SK-N-SH (cell line): ENCODE results near the gene TENT4A. TPM values are rescaled to one million over a fixed set of nuclear protein-coding genes. Genes with fewer than 3 reads are reported as not detected.
A peak's percentile ranks its signal among the peaks of the same experiment; 100 is the strongest.

Source experiments
- CTCF ChIA-PET: fragments of 300-600, 350-600 bp; formaldehyde crosslinking; extraction: SDS; loops from one replicate; lab custom pipeline; 2021; lab: Yijun Ruan, JAX
- POLR2A ChIA-PET: fragments of 350-600 bp; sonication (Branson Sonifier 250); formaldehyde crosslinking; extraction: SDS; loops from one replicate; lab custom pipeline; 2020; ENCODE audit warnings: antibody characterized with exemption, inconsistent platforms; lab: Yijun Ruan, JAX
- DNase-seq: peaks from one replicate; pipeline ENCODE4 v3.0.0; 2012
- H2AFZ ChIP-seq: fragments of 200-600 bp; sonication (generic); 2 replicates; pipeline ENCODE4 v1.8.1; 2016; ENCODE audit warnings: antibody characterized with exemption, mild to moderate bottlenecking, low read depth
- H3F3A ChIP-seq: fragments of 200-600 bp; sonication (generic); replicated peaks from 2 replicates; pipeline ENCODE3; 2016; ENCODE audit warnings: antibody characterized with exemption, mild to moderate bottlenecking; ENCODE audit not compliant: insufficient read depth
- H3K27ac ChIP-seq, 2 experiments: fragments of 200-500 bp in 1 of 2; fragments of 200-600 bp in 1 of 2; sonication (Bioruptor generic) in 1 of 2; sonication (generic), shearing (Covaris generic) in 1 of 2; 2 replicates each; pipeline versions ENCODE4 v1.5.1 to v1.6.1; 2014 to 2016; ENCODE audit warnings: low read depth in 2 of 2, inconsistent platforms in 1 of 2, low read length in 1 of 2, mild to moderate bottlenecking in 1 of 2, mixed read lengths in 1 of 2
- H3K27me3 ChIP-seq: fragments of 200-600 bp; sonication (generic), shearing (Covaris generic); 2 replicates; pipeline ENCODE4 v1.6.1; 2016; ENCODE audit warnings: mixed run types; ENCODE audit not compliant: insufficient read depth
- H3K36me3 ChIP-seq, 2 experiments: fragments of 200-500 bp in 1 of 2; fragments of 200-600 bp in 1 of 2; sonication (Bioruptor generic) in 1 of 2; sonication (generic) in 1 of 2; replicated peaks in 1 of 2; 2 replicates each; pipeline versions ENCODE3 to v1.5.1; 2014 to 2016; ENCODE audit warnings: low read length in 1 of 2, mild to moderate bottlenecking in 1 of 2; ENCODE audit not compliant: insufficient read depth in 2 of 2, control insufficient read depth in 1 of 2
- H3K4me1 ChIP-seq, 2 experiments: fragments of 200-500 bp in 1 of 2; fragments of 200-600 bp in 1 of 2; sonication (Bioruptor generic) in 1 of 2; sonication (generic), shearing (Covaris generic) in 1 of 2; 2 replicates each; pipeline versions ENCODE4 v1.5.1 to v1.6.1; 2014 to 2016; ENCODE audit warnings: low read depth in 1 of 2, low read length in 1 of 2, mixed run types in 1 of 2; ENCODE audit not compliant: insufficient read depth in 2 of 2, control insufficient read depth in 1 of 2
- H3K4me2 ChIP-seq: fragments of 200-600 bp; sonication (generic), shearing (Covaris generic); 2 replicates; pipeline ENCODE4 v1.6.1; 2017; ENCODE audit warnings: mixed run types
- H3K4me3 ChIP-seq, 2 experiments: fragments of 200-500 bp in 1 of 2; fragments of 200-600 bp in 1 of 2; sonication (Bioruptor generic) in 1 of 2; sonication (generic), shearing (Covaris generic) in 1 of 2; 2 replicates each; pipeline versions ENCODE4 v1.5.1 to v1.8.1; 2014 to 2016; ENCODE audit warnings: low read depth in 2 of 2, inconsistent platforms in 1 of 2, low read length in 1 of 2, mild to moderate bottlenecking in 1 of 2, mixed read lengths in 1 of 2, moderate library complexity in 1 of 2
- H3K79me2 ChIP-seq: fragments of 200-600 bp; sonication (generic); 2 replicates; pipeline ENCODE4 v1.8.1; 2017; ENCODE audit warnings: mild to moderate bottlenecking; ENCODE audit not compliant: insufficient read depth
- H3K9ac ChIP-seq: fragments of 200-600 bp; sonication (generic); 2 replicates; pipeline ENCODE4 v1.6.1; 2017; ENCODE audit warnings: mixed run types
- H3K9me2 ChIP-seq: fragments of 200-600 bp; sonication (generic); 2 replicates; pipeline ENCODE4 v1.6.1; 2017; ENCODE audit warnings: mixed run types
- H3K9me3 ChIP-seq: fragments of 200-600 bp; sonication (generic); 2 replicates; pipeline ENCODE4 v1.6.1; 2017; ENCODE audit warnings: mixed run types, mild to moderate bottlenecking, moderate library complexity
- H4K20me1 ChIP-seq: fragments of 200-600 bp; sonication (generic); 2 replicates; pipeline ENCODE4 v1.6.1; 2017; ENCODE audit warnings: mild to moderate bottlenecking, mixed run types; ENCODE audit not compliant: insufficient read depth
- CHD2 ChIP-seq: fragments of 150-350 bp; IDR thresholded peaks from 2 replicates; pipeline ENCODE4 v1.6.1; 2018; ENCODE audit warnings: low read length; ENCODE audit not compliant: partially characterized antibody
- EP300 ChIP-seq, 2 experiments: IDR thresholded peaks; 2 replicates each; pipeline versions ENCODE4 v1.4.0 to v1.6.1; 2012; ENCODE audit warnings: borderline replicate concordance in 1 of 2, low read depth in 1 of 2, low read length in 1 of 2
- EZH2phosphoT487 ChIP-seq: fragments of 200-600 bp; sonication (generic); IDR thresholded peaks from 2 replicates; pipeline ENCODE4 v1.6.1; 2017; ENCODE audit warnings: low read depth, mixed run types, mild to moderate bottlenecking, antibody characterized with exemption, moderate library complexity, borderline replicate concordance
- FOXJ3 ChIP-seq: sonication (generic); formaldehyde crosslinking; IDR thresholded peaks from 2 replicates; pipeline ENCODE4 v1.5.1; 2020; ENCODE audit warnings: mild to moderate bottlenecking, missing genetic modification reagents
- JUND ChIP-seq: IDR thresholded peaks from 2 replicates; pipeline ENCODE4 v1.4.0; 2012
- MEF2A ChIP-seq: IDR thresholded peaks from 2 replicates; pipeline ENCODE4 v1.4.0; 2012; ENCODE audit warnings: low read depth, borderline replicate concordance
- MXI1 ChIP-seq: IDR thresholded peaks from 2 replicates; pipeline ENCODE4 v1.6.1; 2012; ENCODE audit warnings: mild to moderate bottlenecking, low read depth, low read length, improper control_type of control experiment
- NFIC ChIP-seq: IDR thresholded peaks from 2 replicates; pipeline ENCODE4 v1.4.0; 2012; ENCODE audit warnings: borderline replicate concordance
- POLR2AphosphoS5 ChIP-seq: IDR thresholded peaks from 2 replicates; pipeline ENCODE4 v1.6.1; 2012; ENCODE audit warnings: low read depth, low read length
- RAD21 ChIP-seq: IDR thresholded peaks from 2 replicates; pipeline ENCODE4 v1.6.1; 2012; ENCODE audit warnings: mild to moderate bottlenecking, low read length
- RXRA ChIP-seq: IDR thresholded peaks from 2 replicates; pipeline ENCODE4 v1.4.0; 2012; ENCODE audit warnings: low read depth, mild to moderate bottlenecking, borderline replicate concordance
- SIN3A ChIP-seq: IDR thresholded peaks from 2 replicates; pipeline ENCODE4 v1.6.1; 2012; ENCODE audit warnings: low read depth, mild to moderate bottlenecking, low read length, moderate library complexity, borderline replicate concordance
- TAF1 ChIP-seq: IDR thresholded peaks from 2 replicates; pipeline ENCODE4 v1.6.1; 2012; ENCODE audit warnings: low read depth, mild to moderate bottlenecking, low read length, moderate library complexity, borderline replicate concordance
- TCF12 ChIP-seq: IDR thresholded peaks from 2 replicates; pipeline ENCODE4 v1.4.0; 2012
- TEAD4 ChIP-seq: IDR thresholded peaks from 2 replicates; pipeline ENCODE4 v1.4.0; 2012; ENCODE audit warnings: mild to moderate bottlenecking, borderline replicate concordance; ENCODE audit not compliant: insufficient read depth
- YY1 ChIP-seq: IDR thresholded peaks from 2 replicates; pipeline ENCODE4 v1.4.0; 2012; ENCODE audit warnings: low read depth, mild to moderate bottlenecking
- WGBS: methylation state at CpG from one replicate; pipeline ENCODE4 v1.1.6; 2017; ENCODE audit warnings: low lambda C conversion rate; 5-methylcytosine and 5-hydroxymethylcytosine counted together
- polyA plus RNA-seq, 3 experiments: library from polyadenylated mRNA; depleted of rRNA; stranded (reverse); fragments of >200 nt; gene quantifications; 2 replicates each; pipeline ENCODE4 v1.2.3, GENCODE V29; 2012
- TF ChIP-seq, protein P1 (sequence below): IDR thresholded peaks from 2 replicates; pipeline ENCODE4 v1.4.0; 2012; ENCODE audit warnings: low read depth
- TF ChIP-seq, protein P2 (sequence below): IDR thresholded peaks from 2 replicates; pipeline ENCODE4; 2012
- TF ChIP-seq, protein P3 (sequence below): IDR thresholded peaks from 2 replicates; pipeline ENCODE4 v1.4.0; 2012; ENCODE audit warnings: low read depth, borderline replicate concordance
- TF ChIP-seq, protein P4 (sequence below): IDR thresholded peaks from 2 replicates; pipeline ENCODE4 v1.6.1; 2012; ENCODE audit warnings: mild to moderate bottlenecking, low read depth, low read length, moderate library complexity
- TF ChIP-seq, protein P5 (sequence below): fragments of 150-350 bp; IDR thresholded peaks from 2 replicates; pipeline ENCODE4 v1.6.1; 2017; ENCODE audit warnings: antibody characterized with exemption, low read length, low read depth, borderline replicate concordance

The TENT4A gene
- polyA plus RNA-seq, 1 of the 3 experiments (the other 2 are of a cell fraction): 6.0 TPM

DNA sequence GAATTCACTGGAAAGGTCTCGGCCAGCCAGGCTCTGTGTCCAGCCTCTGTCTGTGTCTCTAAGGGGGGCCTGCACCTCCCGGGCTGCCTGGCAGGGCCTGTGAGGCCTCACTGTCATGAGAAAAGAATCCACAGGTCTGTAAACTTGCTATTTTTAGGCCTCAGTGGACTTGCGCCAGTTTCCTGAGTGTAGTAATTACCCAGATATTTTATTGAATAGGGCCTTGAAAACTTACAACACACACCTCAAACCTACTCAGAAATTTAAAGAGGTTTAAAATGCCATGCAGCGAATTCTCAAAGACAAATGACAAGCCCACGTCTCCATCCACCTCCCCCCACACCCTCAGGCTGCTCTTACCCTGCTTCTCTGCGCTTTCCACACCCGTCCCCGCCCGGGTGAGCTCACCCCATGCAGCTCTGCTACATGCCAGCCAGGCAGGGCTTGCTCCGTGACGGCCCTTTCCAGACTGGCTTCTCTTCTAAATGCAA lies 8.8 kb upstream of the TENT4A start (continued):
- 0 out of 2 replicates have a peak, but pooled peaks have one; percentile 29 for TF ChIP-seq RXRA
- TF ChIP-seq, protein P1, sequence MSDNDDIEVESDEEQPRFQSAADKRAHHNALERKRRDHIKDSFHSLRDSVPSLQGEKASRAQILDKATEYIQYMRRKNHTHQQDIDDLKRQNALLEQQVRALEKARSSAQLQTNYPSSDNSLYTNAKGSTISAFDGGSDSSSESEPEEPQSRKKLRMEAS: peak; percentile 41
- TF ChIP-seq FOXJ3 (CRISPR knock-in tag): no peak
- TF ChIP-seq, protein P2, sequence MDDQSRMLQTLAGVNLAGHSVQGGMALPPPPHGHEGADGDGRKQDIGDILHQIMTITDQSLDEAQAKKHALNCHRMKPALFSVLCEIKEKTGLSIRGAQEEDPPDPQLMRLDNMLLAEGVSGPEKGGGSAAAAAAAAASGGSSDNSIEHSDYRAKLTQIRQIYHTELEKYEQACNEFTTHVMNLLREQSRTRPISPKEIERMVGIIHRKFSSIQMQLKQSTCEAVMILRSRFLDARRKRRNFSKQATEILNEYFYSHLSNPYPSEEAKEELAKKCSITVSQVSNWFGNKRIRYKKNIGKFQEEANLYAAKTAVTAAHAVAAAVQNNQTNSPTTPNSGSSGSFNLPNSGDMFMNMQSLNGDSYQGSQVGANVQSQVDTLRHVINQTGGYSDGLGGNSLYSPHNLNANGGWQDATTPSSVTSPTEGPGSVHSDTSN: peak; percentile 57
- peak; percentile 32; the same call in 1 of the 2 replicates for TF ChIP-seq POLR2AphosphoS5
- no peak for TF ChIP-seq SIN3A
- no peak for TF ChIP-seq MXI1
- TF ChIP-seq NFIC: peak; percentile 83
- peak; percentile 44; the same call in 1 of the 2 replicates for TF ChIP-seq TEAD4
- TF ChIP-seq, protein P3, sequence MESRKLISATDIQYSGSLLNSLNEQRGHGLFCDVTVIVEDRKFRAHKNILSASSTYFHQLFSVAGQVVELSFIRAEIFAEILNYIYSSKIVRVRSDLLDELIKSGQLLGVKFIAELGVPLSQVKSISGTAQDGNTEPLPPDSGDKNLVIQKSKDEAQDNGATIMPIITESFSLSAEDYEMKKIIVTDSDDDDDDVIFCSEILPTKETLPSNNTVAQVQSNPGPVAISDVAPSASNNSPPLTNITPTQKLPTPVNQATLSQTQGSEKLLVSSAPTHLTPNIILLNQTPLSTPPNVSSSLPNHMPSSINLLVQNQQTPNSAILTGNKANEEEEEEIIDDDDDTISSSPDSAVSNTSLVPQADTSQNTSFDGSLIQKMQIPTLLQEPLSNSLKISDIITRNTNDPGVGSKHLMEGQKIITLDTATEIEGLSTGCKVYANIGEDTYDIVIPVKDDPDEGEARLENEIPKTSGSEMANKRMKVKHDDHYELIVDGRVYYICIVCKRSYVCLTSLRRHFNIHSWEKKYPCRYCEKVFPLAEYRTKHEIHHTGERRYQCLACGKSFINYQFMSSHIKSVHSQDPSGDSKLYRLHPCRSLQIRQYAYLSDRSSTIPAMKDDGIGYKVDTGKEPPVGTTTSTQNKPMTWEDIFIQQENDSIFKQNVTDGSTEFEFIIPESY: 0 out of 2 replicates have a peak, but pooled peaks have one; percentile 40
- peak in 1 of 2 experiments; percentile 78; a peak in 2 of 4 replicates for TF ChIP-seq EP300 (IDR thresholded peaks at IDR 0.05; ENCODE audit: borderline replicate concordance in 1 of 2, low read depth in 1 of 2, low read length in 1 of 2)
- TF ChIP-seq EZH2phosphoT487: no peak
- TF ChIP-seq TCF12: peak; percentile 89

DNA sequence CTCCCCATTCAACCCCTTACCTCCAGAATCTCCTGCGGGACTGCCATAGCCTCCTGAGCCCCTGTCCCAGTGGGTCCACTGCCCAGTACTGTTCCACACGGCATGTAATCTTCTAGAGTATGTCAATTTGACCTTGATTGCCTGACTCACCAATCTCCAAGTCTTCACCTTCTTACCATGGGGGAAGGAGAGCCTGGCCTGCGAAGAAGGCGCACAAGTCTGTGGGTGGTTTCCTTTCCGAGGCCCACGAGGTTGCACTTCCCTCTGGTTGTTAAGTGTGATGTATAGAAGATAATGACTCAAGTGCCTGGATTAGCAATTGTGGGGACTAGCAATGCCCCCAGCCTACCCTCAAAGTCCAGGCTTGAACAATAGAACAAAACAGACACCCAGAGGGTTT lies 8.1 kb upstream of the TENT4A start:
- Histone ChIP-seq H3K4me3 (no peak overlapping the region), H3K36me3 (no peaks in the 10 kb centered on the region), H3K9ac (peak overlapping the region; percentile 65; the same call in 1 of the 2 replicates), H2AFZ (peak overlapping the region; percentile 80; the same call in 1 of the 2 replicates), H3K9me3 (no peaks in the 10 kb centered on the region), H3K27ac (peak overlapping the region; percentile 62 to 90), H3K4me1 (peaks cover 9 to 25% of the 10 kb centered on the region in 2 experiments; a peak in 3 of 4 replicates), H3K9me2 (no peaks in the 10 kb centered on the region), H3K27me3 (no peaks in the 10 kb centered on the region), H3F3A (no peaks in the 10 kb centered on the region), H3K4me2 (peak overlapping the region; percentile 51), H4K20me1 (no peaks in the 10 kb centered on the region), H3K79me2 (no peaks in the 10 kb centered on the region)
- TF ChIP-seq, protein P4, sequence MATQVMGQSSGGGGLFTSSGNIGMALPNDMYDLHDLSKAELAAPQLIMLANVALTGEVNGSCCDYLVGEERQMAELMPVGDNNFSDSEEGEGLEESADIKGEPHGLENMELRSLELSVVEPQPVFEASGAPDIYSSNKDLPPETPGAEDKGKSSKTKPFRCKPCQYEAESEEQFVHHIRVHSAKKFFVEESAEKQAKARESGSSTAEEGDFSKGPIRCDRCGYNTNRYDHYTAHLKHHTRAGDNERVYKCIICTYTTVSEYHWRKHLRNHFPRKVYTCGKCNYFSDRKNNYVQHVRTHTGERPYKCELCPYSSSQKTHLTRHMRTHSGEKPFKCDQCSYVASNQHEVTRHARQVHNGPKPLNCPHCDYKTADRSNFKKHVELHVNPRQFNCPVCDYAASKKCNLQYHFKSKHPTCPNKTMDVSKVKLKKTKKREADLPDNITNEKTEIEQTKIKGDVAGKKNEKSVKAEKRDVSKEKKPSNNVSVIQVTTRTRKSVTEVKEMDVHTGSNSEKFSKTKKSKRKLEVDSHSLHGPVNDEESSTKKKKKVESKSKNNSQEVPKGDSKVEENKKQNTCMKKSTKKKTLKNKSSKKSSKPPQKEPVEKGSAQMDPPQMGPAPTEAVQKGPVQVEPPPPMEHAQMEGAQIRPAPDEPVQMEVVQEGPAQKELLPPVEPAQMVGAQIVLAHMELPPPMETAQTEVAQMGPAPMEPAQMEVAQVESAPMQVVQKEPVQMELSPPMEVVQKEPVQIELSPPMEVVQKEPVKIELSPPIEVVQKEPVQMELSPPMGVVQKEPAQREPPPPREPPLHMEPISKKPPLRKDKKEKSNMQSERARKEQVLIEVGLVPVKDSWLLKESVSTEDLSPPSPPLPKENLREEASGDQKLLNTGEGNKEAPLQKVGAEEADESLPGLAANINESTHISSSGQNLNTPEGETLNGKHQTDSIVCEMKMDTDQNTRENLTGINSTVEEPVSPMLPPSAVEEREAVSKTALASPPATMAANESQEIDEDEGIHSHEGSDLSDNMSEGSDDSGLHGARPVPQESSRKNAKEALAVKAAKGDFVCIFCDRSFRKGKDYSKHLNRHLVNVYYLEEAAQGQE: no peak
- TF ChIP-seq TEAD4 (no peak), RAD21 (no peak), YY1 (no peak), JUND (no peak), TAF1 (no peak), SIN3A (no peak), POLR2AphosphoS5 (no peak), CHD2 (no peak), MEF2A (no peak)
- TF ChIP-seq, protein P5, sequence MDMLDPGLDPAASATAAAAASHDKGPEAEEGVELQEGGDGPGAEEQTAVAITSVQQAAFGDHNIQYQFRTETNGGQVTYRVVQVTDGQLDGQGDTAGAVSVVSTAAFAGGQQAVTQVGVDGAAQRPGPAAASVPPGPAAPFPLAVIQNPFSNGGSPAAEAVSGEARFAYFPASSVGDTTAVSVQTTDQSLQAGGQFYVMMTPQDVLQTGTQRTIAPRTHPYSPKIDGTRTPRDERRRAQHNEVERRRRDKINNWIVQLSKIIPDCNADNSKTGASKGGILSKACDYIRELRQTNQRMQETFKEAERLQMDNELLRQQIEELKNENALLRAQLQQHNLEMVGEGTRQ: no peak
- TF ChIP-seq, protein P2: no peak
- POLR2A ChIA-PET: no interaction called here
- DNase-seq: no peak
- CTCF ChIA-PET: no interaction called here
- 88% methylated on average over 6 of the region's 6 CpGs for WGBS
